HG03442 (cell line): ENCODE data around the gene SYNDIG1.
"Not testable (repeated sequence)": the region's sequence is repeated elsewhere in the genome, so short reads cannot be mapped to it uniquely, and the experiment has no call there.

Experiments used
- ATAC-seq: cut with Tn5 transposase; IDR thresholded peaks from one replicate; pipeline ENCODE4 v1.9.1; 2021; ENCODE audit warnings: mild to moderate bottlenecking, moderate library complexity; ENCODE audit not compliant: unreplicated experiment

SYNDIG1 gene

DNA sequence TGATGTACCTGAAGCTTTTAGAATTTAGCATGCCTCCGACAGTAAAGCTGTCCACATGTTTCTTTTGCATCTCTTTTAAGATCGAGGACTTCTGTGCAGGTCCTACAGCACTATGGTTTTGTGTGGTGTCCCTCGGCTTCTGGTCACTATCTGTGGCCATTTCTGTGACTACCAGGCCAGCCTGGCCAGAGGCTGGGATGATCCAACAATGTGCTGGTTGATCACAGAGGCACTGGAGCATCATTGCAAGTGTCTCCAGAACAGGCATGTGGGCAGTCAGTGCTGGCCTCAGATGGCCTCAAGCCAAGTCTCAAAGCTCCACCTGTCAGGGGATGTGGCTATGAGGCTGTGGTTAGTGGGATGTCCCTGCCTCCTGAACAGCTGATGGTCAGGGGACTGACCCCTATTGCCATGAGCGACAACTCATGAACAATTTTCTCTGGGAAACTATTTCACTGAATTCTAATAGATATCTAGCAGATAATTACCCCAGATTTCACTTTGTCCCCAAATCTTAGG, 136.6 kb downstream of the SYNDIG1 start:
- no peak for ATAC-seq

DNA sequence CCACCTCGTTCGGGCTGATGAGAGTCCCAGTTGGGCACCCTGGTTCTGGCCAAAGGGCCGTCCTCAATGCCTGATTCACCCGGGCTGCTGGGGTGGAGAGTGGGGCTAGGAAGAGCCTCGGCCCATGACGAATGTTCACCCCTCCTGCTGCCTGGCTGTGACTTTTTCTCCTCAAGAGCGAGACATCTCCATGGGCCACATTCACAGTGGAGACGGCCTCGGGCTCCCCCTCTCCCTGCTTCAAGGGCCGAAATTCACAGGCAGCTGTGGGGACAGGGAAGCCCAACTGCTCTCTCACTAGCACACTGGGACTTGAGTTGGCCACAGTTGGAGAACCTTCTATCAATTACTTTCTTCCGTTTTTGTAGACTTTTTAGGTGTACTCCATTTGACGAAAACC, 138.0 kb downstream of the SYNDIG1 start:
- no peak for ATAC-seq

DNA sequence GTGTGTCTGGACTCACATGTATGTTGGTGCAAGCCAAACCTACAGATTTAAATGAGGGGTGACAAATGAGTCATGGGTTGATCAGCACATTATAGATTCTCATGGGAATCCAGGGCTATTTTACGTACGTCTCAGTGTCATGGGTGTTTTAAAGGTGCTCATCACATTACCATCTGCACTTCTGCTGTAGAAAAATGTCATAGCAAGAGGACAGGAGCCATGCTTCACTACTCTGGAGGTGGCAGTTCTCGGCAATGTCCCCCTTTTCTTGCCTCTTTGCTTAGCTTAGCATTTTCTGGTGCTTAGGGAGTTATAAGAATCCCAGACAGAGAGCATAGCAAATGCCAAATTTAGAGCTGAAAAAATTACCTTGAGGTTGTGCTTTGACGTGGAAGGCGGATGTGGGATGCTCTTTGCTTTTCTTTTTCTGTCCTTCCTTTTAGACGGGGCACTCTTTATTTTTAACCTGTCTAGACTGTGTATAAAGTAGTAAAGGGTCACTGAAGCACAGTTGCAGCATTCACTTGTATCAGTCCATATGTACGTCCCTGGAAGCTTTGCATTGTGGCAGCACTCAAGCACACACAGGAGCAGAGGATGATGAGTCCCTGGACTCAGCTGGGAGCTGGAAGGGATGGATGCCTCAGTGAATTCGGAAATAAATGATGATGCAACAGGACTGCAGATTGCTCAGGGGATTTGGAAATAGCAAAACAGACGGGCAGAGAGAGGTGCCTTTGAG, 139.7 kb downstream of the SYNDIG1 start:
- ATAC-seq, result peak; percentile 65

DNA sequence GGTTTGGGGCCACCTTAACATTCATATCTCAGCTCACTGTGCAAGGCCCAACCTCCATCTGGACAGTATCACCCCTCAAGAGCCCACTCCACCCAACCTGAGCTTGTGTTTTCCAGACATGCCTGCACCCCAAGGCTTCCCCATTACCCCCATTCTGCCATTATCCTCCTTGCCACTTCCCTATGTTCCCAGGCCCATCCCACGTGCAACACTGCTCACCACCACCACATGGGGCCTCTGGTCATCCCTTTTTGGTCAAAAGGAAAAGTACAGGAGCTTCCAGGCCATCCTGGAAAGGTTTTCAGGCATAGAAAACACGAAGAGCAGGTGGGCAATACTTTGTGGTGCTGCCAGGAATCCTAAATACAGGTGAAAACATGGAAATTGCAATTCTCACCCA, 140.3 kb downstream of the SYNDIG1 start:
- no peak for ATAC-seq

DNA sequence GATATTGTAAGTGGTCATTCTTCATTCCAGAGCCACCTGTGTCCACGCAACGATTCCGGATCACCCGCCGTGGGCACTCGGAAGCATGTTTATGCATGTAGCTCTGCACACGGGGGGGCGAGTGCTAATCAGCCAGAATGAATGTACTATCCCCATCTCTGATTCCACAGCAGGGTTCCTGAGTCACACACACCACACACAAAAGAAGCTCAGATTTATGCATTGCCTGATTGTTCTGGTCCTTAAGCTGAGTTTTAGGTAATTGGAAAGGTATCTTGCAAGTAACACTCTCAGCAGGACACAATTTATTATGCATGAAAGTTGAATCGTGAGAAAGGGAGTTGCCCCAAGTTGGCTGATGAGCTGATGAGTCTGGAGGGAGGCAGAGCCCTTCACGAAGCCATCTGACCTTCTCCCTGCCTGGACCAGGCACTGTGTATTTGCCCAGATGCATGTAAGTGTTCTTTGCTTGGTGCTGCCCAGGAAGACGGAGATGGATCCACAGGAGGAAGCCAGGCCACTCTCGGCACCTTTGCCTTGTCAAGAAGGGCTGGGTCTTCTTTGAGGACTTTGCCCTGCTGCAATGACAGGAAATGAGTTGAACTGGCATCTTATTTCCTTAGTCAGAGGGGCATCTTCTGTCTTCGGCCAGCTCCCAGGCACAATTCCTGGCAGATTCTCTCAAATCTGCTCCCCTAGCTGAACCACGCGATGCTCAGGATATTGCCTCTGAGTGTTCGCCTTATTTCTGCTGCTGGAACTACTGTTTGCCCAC, 141.1 kb downstream of the SYNDIG1 start:
- ATAC-seq, result no peak

DNA sequence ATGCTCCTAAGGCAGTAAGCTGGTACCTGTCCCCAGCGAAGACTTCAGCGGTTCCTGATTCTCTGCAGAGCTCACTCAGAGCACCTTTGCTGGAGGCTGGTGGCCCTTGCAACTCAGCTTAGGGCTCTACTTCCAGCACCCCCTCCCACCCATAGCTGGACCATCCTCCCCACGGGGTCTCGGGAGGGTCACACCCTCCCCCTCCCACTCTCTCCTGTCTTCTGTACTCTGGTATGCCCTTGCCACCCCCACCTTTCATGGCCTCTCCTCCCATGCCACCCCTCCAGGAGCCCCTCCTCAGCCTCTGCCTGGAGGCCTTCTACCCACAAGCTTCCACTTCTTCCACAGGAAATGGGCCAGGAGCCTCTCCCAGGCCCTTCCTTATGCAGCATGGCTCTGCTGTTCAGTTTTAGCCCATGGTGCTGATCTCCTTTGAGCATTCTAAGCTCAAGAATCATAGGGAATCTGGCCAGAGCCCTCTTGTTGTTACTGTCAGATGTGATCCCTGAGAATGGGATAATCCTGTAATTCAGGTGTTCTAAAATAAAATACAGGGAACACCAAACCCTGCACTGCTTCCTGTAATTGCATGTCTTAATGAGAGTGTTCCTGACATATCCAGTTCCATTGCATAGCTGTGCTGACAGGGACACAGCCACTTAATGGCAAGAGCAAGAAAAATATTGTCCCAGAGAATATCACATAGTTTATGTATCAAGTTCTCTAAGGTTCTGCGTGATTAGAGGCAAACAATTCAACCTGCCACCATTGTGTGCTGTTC, 142.1 kb downstream of the SYNDIG1 start:
- ATAC-seq, result no peak

DNA sequence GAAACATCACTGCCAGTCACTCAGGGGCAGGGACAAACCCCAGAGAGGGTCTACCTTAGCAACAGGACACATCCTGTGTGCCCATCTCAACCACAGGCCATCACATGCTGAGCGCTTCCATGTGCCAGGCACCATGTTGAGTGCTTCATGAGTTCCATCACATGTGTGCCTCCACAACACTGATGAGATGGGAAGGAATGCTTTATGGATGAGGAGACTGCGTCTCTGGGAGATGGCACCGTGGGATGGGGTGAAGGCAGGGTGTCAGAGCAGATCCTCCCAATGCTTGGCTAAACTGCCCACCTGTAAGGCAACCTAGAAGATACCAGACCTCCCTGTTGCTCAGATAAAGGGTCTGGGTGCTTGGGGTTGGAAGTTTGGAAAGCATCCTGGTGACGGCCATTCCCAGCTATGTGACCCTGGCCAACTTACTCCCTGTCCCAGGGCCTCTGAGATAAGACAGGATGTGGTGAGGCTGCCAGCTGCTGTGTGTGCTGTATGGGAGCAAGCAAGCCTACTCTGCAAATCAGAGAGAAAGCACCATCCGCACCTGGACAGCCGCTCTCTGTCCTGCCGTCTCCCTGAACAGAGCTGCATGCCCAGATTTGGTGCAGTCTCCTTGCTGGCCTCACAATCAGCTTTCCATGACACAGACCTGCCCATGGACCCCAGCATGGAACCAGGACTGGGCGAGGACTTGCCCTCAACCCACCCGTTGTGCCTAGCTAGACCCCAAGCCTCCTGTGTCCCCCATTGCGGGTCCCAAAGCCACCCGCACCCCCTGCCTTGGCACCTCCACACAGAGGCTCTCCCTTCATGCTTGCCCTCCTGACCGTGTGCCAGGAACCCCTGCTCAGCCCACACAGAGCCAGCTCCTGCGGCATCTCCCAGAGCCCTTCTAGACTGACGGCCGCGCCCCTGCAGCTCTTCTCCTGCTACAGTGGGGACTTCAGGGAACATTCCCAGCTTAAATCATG, 143.7 kb downstream of the SYNDIG1 start:
- no peak for ATAC-seq

DNA sequence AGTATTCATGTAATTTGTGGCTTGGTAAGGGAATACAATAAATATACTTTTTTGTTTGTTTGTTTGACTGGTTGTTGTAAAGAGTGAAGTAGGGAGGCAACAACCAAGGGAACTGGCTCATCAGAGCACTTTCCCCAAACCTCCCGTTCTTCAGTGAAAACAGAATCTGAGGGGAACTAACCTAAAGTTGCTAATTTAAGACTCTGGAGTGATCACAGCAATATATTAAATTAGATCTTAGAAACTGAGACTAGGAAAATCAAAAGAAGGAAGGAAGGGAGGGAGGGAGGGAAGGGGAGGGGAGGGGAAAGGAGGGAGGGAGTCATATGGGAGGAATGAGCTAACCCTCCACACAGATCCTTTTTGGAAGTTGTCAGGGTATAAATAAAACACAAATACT, 144.9 kb downstream of the SYNDIG1 start:
- no peak for ATAC-seq

DNA sequence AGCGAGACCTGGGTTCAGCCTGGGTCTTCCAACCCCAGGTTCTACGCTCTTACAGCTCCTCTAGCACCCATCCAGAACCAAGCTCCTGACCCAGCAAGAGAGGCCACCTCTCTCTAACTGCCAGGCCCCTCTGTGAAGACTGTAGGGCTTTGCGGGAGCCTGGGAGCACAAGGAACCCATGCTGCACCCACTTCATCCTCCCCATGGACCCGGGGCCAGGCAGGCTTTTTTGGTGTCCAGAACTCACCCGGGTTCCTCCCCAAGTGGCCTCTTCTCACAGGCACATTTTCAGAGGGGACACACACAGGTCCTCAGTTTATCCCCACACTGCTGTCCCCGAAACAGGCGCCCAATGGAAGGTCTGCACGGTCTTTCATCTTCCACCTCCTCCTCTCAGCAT, 145.9 kb downstream of the SYNDIG1 start:
- no peak for ATAC-seq

DNA sequence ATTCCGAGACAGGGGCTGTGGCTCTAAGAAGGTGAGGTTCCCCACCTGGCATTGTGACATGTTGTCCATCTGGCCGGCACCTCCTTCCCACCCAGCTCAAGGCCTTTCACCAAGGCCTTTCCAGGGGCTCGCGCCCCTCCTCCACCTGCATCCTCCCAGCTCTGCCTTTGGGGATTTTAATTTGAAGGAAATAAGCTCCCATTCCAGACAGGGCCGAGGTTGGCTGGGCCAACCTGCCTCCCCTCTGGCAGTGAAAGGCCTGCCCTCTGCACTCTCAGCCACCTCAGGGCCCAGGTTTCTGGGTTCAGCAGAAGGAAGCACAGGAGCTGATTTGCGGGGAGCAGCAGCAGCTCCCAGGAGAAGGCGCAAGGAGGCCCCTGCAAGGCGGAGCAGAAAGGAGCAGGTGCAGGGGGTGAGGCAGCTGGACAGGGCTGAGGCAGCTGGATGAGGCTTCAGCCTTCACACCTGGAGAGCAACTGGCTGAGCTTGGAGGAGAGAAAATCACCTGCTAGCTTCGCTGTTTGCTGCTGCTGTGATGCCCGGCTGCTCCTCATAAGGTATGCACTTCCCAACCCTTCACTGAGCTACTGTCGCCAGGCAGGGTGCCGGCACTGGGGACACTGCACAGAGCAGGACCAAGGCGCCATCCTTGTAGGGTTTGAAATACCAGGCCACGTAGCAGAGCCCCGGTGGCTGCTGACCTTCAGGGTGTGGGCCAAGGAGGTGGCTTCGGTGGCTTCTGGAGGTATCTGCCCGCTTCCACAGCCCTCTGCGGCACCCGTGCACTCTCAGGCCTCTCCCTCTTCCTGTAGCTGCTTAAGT, 147.0 kb downstream of the SYNDIG1 start:
- no peak for ATAC-seq

DNA sequence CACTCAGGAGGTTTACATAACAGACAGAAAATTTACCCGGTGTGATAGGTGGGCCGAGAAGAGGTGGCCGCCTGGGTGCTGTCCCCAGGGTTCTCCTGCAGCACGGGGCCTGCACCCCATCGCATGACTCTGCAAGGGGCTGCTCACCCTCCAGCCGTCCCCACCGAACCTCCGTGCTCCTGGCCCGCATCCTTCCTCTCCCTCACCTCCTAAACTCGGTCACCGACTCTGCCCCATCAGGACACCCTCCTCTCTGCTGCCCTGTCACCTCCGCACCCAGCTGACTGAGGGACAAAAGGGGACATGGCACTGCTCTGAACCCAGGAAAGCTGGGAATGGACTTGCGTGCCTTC, 147.6 kb downstream of the SYNDIG1 start:
- no peak for ATAC-seq

DNA sequence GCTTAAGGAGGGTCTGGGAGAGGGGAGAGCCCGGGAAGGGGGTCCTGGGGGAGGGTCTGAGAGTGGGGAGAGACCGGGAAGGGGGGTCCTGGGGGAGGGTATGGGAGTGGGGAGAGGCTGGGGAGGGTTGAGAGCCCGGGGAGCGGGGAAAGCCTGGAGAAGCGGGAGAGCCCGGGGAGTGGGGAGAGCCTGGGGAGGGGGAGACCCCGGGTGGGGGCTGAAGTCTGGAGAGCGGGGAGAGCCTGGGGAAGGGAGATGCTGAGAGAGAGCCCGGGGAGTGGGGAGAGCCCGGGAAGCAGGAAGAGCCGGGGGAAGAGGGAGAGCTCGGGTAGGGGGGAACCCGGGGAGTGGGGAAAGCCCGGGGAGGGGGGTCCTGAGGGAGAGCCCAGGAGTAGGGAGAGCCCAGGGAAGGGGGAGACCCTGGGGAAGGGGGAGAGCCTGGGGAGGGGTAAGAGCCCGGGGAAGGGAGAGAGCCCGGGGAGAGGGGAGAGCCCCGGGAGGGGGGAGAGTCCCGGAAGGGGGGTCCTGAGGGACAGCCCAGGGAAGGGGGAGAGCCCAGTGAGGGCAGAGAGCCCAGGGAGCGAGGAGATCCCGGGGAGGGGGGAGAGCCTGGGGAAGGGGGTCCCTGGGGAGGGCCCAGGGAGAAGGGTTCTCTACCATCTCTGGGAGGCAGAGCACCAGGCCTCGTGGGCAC, 148.5 kb downstream of the SYNDIG1 start:
- no peak for ATAC-seq

DNA sequence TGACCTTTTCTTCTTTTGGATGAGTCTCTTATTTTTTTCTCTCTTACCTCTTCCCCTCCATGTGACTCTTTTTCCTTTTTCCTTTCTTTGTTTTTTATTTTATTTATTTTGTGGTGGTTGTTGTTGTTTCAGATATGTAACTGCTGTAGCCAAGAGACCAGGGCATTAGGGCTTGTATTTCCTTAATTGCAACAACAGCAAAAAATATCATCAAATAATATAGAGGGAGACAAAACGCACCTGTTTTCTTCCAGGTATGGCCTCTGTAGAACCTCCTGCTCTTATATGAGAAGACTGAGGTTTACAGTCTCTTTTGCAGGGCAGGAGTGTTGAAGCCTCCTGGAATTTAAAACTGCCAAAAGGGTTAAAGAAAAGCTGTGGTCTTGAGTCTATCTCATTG, 149.3 kb downstream of the SYNDIG1 start:
- no peak for ATAC-seq

DNA sequence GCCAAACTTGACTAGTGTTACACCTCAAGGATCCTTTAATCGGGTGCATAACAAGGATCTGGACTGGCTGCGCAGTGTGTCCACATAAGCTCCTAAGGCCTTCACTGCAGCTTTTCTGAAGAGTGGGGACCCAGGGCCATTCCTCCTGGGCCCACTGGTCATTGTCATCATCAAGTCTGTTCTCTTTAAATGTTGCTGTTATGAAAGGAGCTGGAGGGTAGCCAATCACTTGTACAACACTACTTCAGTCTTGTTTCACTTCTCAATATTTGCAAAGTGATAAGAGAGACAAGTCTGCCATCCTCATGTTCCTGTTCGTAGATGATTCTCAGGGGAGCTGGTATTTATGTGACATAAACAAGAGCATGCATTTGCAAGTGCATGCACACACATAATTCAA, 149.8 kb downstream of the SYNDIG1 start:
- no peak for ATAC-seq

DNA sequence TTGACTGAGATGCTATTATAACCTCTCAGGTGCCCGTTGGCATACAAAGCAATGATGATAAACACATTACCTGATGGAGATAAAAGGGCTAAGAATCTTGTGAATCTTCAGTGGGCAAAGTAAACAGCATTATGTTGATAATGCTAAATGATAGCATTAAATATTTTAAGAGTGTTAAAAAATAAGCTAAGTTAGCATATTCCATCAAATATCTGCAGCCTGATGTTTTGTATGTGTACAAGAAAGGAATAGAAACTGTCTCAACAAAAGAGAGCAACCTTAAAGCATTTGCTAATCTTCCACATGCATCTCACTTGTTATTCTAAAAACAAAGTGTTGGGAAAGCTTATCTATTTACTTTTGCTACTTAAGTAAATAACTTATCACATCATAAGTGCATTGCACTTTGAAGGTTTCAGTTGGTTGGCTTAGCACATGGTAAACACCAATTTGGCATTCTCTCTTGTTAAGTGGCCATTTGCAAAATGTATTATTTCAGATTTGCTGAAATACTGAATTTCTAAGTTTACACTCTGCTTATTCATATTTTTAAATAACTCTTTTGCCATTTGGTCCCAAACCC, 151.6 kb downstream of the SYNDIG1 start:
- no peak for ATAC-seq

DNA sequence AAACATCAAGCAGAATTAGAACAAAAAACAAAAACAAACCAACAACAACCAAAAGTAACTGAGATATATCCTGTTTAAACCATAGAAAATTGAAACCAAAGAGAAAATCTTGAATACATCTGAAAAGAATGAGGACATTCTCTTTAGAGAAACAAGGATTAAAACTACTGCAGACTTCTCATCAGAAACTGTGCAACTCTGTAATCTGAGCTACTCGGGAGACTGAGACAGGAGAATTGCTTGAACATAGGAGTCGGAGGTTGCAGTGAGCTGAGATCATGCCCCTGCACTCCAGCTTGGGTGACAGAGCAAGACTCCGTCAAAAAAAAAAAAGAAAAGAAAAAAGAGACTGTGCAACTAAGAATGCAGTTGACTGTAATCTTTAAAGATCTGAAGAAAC, 153.4 kb downstream of the SYNDIG1 start:
- ATAC-seq, result no peak

DNA sequence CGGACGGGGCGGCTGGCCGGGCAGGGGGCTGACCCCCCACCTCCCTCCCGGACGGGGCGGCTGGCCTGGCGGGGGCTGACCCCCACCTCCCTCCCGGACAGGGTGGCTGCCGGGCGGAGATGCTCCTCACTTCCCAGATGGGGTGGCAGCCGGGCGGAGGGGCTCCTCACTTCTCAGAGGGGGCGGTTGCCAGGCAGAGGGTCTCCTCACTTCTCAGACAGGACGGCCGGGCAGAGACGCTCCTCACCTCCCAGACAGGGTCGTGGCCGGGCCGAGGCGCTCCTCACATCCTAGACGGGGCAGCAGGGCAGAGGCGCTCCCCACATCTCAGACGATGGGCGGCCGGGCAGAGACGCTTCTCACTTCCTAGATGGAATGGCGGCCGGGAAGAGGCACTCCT, 156.7 kb downstream of the SYNDIG1 start:
- not testable (repeated sequence) for ATAC-seq

DNA sequence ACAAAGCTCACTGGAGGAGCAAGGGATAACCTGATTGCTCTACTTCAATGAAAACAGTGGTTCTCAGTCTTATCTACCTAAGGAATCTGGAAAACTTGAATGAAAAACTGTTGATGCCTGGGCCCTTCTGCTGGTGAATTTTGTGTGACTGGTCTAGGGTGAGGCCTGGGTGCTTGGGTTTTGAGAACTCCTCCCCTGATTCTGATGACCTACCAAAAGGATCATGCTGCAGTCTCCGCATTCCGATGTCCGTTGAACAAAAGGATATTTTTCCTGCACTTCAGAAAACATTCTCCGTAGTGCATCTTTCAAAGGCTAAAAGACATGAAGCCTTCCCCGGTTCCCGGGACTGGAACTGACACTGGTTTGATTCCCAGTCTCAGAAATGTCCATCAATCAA, 157.9 kb downstream of the SYNDIG1 start:
- ATAC-seq, result no peak

DNA sequence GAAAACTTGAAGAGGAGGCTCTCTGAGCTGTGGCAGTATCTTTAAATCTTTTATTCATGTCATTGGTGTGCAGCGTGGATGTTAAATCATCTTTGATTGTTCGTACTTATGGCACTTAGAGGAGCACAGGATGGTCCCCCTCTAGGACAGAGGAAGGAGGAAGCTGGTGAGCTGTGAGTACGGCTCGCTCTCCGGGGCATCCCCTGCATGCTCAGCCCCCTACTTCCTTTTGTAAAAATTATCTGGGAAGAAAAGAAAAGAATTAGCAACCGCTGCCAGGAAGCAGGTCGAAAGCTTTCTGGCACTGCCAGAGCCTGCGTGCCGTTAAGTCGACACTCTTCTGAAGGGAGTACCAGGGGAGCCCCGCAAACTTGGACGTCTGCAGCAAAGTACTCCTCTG, 158.5 kb downstream of the SYNDIG1 start:
- no peak for ATAC-seq
